ENCODE measurements around the gene SKI. TPM values are rescaled to one million over a fixed set of nuclear protein-coding genes. Genes with fewer than 3 reads are reported as not detected.

SKI gene
- polyA plus RNA-seq, 6 donors from 2014 or later, result 0.26 to 1.3 (median 0.52) TPM; not detected in 1

DNA sequence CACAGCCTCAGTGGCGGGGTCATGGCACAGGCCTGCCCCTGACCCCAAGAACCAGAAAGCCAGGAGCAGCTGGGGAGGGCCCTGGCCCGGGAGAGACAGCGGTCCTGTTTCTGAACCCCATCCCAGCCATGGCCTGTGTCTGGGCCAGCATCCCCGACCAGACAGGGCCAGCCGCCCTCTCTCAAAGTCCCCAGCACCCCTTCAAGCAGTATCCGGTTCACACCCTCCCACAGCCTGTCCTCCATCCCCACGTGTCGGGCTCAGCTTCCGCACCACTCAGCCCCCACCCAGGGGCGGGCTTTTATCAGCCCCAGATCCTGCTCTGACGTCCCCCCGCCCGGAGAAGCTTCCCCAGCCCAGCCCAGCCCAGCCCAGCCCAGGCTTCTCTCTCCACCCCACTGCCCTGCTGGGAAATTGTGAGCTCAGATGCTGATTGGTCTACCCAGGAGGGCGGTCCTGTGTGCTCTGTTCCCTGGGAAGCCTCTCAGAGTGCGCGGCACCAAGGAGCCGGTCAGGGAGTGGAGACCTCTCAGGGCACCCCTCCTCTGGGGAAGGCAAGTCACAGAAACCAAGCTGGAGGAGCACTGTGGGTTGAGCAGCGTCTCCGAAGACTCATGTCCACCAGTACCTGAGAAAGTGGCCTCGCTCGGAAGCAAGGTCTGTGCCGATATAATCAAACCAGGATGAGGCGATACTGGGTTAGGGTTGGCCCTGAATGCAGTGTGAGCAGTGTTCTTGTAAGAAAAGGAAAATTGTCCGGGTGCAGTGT is 28.9 kb upstream of the SKI start:
- peak; percentile 70 for DNase-seq
- peak; percentile 52 to 54 for ATAC-seq (ENCODE audit: low read depth in 2 of 2)
- Mint-ChIP-seq H3K9me3 (no peaks in the 10 kb centered on the region), H3K4me1 (peaks cover 19 to 53% (median 40%) of the 10 kb centered on the region in 3 donors), H3K4me3 (peak overlapping the region; percentile 70 to 91 (median 84)), H3K36me3 (no peaks in the 10 kb centered on the region), H3K27ac (peak overlapping the region; percentile 16 to 89 (median 82)), H3K27me3 (no peaks in the 10 kb centered on the region)

DNA sequence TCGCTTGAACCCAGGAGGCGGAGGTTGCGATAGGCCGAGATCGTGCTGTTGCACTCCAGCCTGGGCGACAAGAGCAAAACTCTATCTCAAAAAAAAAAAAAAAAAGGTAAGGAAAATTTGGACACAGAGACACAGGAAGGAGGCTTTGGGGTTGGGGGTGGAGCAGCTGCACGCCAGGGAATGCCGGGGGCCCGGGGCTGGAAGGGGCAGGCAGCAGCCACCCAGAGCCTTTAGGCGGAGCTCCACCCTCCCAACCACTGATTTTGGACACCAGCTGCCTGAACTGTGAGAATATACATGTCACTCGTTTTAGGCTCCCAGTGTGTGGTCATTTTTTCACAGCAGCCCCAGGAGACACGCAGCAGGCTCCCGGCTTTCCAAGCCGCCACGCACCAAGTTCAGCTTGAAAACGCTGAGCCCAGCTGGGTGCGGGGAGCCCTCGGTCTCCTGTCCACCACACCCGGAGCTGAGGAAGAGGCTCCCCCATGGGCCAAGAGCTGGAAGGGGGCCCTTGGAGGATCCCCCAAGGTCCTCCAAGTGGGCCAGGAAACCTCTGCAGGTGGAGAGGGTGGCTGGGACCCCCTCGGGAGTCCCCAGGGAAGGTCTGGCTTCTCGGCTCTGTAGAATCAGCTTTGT is 27.7 kb upstream of the SKI start:
- DNase-seq (no peak), ATAC-seq (ENCODE audit: low read depth in 2 of 2) (no peak)
- H3K36me3 Mint-ChIP-seq, result no peaks in the 10 kb centered on the region
- H3K27me3 Mint-ChIP-seq, result no peaks in the 10 kb centered on the region
- peak overlapping the region in 2 of 6 donors; percentile 78 to 85 for H3K27ac Mint-ChIP-seq
- no peaks in the 10 kb centered on the region for H3K9me3 Mint-ChIP-seq
- peak overlapping the region in 4 of 8 donors; percentile 6 to 83 (median 71) for H3K4me3 Mint-ChIP-seq
- peaks cover 19 to 52% (median 40%) of the 10 kb centered on the region in 3 donors for H3K4me1 Mint-ChIP-seq

DNA sequence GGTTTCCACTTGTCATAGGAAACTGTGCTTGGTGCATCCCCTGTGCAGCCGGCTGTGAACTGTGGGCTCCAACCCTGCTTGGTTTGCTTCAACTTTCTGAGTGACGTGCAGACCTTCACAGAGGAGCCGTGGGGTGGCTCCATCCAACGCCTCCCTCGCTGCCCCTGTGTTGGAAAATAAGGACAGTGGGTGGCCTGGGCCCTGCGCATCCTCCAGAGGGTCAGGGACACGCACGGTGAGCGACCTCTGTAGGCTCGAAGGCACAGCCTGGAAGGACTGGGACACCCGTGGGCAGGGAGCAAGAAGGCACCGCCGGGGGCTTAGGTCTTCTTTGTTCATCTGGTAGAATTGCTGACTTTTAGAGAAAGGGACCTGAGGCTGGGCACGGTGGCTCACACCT is 27.1 kb upstream of the SKI start:
- H3K9me3 Mint-ChIP-seq, result no peaks in the 10 kb centered on the region
- no peak for DNase-seq
- no peaks in the 10 kb centered on the region for H3K27me3 Mint-ChIP-seq
- no peaks in the 10 kb centered on the region for H3K36me3 Mint-ChIP-seq
- H3K4me1 Mint-ChIP-seq, result peaks cover 19 to 55% (median 40%) of the 10 kb centered on the region in 3 donors
- ATAC-seq (ENCODE audit: low read depth in 2 of 2), result no peak
- H3K27ac Mint-ChIP-seq, result peak overlapping the region in 5 of 6 donors; percentile 13 to 83 (median 64)
- peak overlapping the region in 3 of 8 donors; percentile 6 to 21 (median 18) for H3K4me3 Mint-ChIP-seq

DNA sequence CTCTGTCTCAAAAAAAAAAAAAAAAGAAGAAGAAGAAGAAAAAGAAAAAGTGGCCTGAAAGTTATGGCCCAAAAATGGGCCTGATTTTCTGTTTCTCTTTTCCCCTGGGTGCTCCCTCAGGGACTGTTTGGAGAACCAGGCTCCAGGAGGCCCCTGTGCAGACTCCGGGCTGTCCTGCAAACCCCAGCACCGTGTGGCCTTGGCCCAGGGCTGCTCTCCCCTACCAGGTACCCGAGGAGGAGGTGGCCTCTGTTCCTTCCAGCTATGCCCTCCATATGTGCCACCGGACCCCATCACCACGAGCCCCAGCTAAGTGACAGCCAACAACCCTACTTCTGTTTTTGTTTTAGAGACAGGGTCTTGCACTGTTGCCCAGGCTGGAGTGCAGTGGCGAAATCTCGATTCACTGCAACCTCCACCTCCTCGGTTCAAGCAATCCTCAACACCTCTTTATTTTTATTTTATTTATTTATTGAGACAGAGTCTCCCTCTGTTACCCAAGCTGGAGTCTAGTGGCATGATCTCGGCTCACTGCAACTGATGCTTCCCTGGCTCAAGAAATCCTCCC is 26.0 kb upstream of the SKI start:
- H3K4me3 Mint-ChIP-seq, result peak overlapping the region in 6 of 8 donors; percentile 18 to 62 (median 36)
- H3K36me3 Mint-ChIP-seq, result no peaks in the 10 kb centered on the region
- no peak for ATAC-seq (ENCODE audit: low read depth in 2 of 2)
- H3K9me3 Mint-ChIP-seq, result no peaks in the 10 kb centered on the region
- H3K4me1 Mint-ChIP-seq, result peaks cover 19 to 59% (median 40%) of the 10 kb centered on the region in 3 donors
- H3K27ac Mint-ChIP-seq, result peak overlapping the region in 3 of 6 donors; percentile 64 to 88 (median 82)
- no peaks in the 10 kb centered on the region for H3K27me3 Mint-ChIP-seq
- DNase-seq, result no peak

DNA sequence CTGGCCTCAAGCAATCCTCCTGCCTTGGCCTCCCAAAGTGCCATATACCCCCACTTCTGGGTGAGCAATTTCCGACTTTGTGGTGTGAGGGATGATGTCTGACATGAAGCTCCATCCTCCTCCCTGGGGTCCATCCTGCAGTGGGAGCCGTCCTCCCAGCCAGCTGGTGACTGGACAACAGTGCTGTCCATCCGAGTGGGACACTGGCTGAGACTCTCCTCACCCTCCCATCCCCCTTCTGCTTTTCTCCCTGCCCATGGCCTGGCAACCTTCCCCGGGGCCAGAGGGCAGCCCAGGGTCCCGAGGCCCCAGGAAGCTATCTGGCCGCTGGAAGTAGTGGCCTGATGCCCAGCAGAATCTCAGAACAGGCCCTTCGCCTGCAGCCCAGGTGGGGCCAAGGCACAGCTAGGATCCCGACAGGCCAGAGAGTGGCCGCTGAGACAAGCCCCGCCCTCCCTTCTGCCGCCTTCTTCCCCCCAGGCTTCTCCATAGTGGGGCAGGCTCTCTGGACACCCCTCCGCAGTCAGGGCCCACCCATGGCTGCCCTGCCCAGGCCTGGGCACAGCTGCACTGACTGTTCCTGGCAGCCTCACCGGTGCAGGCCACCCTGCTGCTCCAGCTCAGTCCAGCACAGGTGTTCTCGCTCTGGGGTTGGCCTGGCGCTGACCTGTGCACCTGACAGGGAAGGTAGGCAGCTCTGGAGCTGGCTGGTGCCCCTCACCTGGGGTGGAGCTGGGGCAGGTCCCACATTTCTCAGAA is 25.1 kb upstream of the SKI start:
- no peak for DNase-seq
- H3K4me1 Mint-ChIP-seq, result peaks cover 19 to 58% (median 40%) of the 10 kb centered on the region in 3 donors
- peak overlapping the region in 3 of 6 donors; percentile 11 to 67 (median 49) for H3K27ac Mint-ChIP-seq
- H3K36me3 Mint-ChIP-seq, result no peaks in the 10 kb centered on the region
- ATAC-seq (ENCODE audit: low read depth in 2 of 2), result no peak
- no peaks in the 10 kb centered on the region for H3K9me3 Mint-ChIP-seq
- no peaks in the 10 kb centered on the region for H3K27me3 Mint-ChIP-seq
- H3K4me3 Mint-ChIP-seq, result peak overlapping the region in 3 of 8 donors; percentile 12 to 40 (median 35)

DNA sequence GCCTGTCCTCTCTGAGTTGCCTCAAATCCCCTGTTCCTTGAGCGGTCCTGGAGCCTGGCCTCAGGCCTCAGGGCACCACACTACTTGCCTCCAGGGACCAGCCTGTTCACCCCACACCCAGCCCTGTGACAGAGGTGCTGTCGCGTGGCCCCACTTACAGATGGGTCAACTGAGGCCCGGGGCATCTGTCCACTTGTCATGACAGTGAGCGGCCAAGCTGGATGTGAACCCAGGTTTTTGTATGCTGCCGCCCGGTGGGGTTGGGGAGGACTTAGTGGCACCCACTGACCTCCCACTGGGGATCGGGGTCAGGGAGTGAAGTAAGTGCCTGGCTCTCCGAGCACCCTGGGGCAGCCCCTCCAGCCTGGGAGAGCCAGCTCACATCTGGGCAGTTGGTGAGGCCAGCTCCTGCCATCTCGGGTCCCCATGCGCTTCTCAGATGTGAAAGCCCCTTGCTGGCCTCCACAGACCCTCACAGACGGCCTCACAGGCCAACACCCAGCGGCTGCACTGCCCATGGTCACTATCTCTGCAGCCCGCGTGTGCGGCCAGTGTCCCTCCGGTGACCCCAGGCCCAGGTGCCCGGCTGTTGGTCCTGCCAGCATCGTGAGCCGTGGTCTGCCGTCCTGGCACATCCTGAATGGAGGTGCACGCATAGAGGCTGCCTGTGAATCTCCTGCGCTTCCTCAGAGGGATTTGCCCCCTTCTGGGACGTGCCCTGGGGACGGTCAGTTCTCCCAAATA is 24.3 kb upstream of the SKI start:
- Mint-ChIP-seq H3K9me3 (no peaks in the 10 kb centered on the region), H3K36me3 (no peaks in the 10 kb centered on the region), H3K27me3 (no peaks in the 10 kb centered on the region), H3K4me3 (peak overlapping the region in 3 of 8 donors; percentile 12 to 75 (median 67)), H3K27ac (peak overlapping the region in 5 of 6 donors; percentile 42 to 89 (median 67)), H3K4me1 (peaks cover 19 to 50% (median 35%) of the 10 kb centered on the region in 3 donors)
- no peak for ATAC-seq (ENCODE audit: low read depth in 2 of 2)
- no peak for DNase-seq

DNA sequence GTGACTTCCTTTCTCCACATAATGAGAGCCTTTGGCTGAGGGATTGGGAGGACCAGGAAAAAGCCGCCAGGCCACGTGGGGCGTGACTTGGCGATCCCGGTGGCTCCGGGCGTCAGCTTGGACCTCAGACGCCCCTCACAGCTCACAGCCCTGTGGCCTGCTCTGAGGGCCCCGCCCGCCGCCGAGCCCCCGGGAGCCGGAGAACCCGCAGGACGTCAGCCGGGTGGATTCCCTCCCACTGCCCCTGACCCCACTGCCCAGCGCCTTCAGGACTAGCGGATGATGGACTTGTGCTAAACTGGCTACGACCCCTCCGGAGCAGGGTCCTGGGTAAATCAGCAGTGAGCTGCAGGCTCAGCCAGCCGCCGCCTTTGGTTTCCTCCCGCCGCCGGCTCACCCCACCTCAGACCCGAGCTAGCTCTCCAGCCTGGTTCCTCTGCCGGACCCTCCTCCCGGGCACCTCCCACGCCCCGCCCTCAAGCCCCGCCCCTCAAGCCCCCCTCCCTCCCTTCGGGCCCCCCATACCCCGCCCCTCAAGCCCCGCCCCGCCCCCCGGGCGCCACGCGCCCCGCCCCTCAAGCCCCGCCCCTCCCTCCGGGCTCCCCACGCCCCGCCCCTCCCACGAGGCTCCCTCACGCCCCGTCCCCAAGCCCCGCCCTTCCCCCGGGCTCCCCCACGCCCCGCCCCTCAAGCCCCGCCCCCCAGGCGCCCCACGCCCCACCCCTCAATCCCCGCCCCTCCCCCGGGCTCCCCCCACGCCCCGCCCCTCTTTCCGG is 23.5 kb upstream of the SKI start:
- Mint-ChIP-seq H3K9me3 (no peaks in the 10 kb centered on the region), H3K4me3 (peak overlapping the region; percentile 38 to 89 (median 66)), H3K27me3 (no peaks in the 10 kb centered on the region), H3K27ac (peak overlapping the region in 3 of 6 donors; percentile 54 to 93 (median 84)), H3K4me1 (peaks cover 15 to 43% (median 27%) of the 10 kb centered on the region in 3 donors), H3K36me3 (no peaks in the 10 kb centered on the region)
- DNase-seq (no peak), ATAC-seq (ENCODE audit: low read depth in 2 of 2) (peak; percentile 30 to 56)

DNA sequence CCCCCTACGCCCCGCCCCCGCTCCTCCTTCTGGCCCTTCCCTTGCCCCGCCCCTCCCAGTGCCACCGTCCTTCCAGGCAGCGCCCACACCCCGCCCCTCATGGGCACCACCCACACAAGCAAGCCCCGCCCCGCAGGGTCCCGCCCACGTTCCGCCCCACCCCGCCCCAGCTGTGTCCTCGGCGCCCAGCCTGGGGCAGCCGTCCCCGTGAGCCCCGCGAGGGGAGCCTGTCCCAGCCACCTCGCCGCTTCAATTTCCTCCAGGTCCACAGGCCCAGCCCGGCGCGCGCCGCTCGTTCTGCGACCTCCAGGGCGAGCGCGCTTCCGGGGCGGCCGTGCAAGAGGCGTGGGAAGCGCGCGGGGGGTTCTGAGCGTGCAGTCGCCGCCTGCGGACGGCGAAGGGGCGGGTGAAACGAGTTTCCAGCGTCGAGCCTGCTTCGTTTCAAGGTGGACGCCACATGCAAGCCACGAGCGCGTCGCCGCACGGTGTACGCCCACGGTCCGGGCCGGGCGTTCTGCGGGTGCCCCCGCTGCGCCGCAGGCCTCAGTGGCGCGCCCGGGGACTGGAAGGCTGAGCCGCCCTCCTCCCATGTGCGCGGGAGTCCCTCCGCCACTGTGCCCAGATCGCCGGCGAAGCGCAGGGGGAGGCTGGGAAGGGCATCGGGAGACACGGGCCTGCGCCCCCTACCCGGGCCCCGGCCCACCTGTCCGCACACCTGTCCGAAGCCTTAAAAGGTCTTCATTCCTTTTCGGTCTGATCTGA is 22.7 kb upstream of the SKI start:
- H3K27ac Mint-ChIP-seq, result peak overlapping the region in 3 of 6 donors; percentile 59 to 89 (median 86)
- peak; percentile 83 to 86 for ATAC-seq (ENCODE audit: low read depth in 2 of 2)
- H3K27me3 Mint-ChIP-seq, result no peaks in the 10 kb centered on the region
- H3K4me1 Mint-ChIP-seq, result peaks cover 15 to 35% (median 22%) of the 10 kb centered on the region in 3 donors
- H3K4me3 Mint-ChIP-seq, result peak overlapping the region; percentile 38 to 85 (median 68)
- peaks cover 0 to 1% (median 0%) of the 10 kb centered on the region in 7 donors for H3K9me3 Mint-ChIP-seq
- no peaks in the 10 kb centered on the region for H3K36me3 Mint-ChIP-seq
- DNase-seq, result peak; percentile 92

DNA sequence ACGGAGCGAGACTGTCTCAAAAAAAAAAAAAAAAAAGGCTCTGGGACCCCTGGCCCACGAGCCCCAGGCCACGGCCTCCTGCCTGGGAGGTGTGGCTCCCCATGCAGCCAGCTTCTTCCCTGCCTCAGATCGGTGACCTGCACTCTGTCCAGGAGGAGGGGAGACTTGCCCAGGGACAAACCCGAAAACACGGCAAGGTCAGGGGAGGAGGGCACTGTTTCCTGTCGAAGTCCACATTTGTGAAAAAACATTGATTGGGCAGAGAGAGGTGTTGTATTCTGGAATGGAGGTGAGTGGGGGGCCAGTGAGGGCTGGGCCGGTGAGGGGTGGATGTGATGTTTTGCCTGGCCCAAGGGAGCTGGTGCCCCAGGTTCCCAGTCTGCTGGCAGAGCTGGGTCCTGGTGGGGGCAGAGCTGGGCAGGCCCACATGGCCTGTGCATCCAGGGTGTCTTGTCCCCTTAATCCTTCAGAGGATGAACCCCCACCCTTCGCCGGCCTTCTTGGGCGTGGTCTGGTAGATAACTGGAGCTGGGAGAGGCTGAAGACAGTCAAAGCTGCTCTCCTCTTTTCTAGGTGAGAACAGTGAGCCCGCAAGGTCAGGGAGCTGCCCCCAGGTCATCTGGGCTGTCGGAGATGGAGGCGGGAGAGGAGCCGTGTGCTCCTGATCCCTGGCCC is 21.2 kb upstream of the SKI start:
- no peaks in the 10 kb centered on the region for H3K36me3 Mint-ChIP-seq
- peak overlapping the region in 3 of 8 donors; percentile 12 to 70 (median 26) for H3K4me3 Mint-ChIP-seq
- peaks cover 0 to 1% (median 0%) of the 10 kb centered on the region in 7 donors for H3K9me3 Mint-ChIP-seq
- DNase-seq, result no peak
- no peak for ATAC-seq (ENCODE audit: low read depth in 2 of 2)
- peak overlapping the region in 1 of 6 donors; percentile 29 for H3K27ac Mint-ChIP-seq
- no peaks in the 10 kb centered on the region for H3K27me3 Mint-ChIP-seq
- H3K4me1 Mint-ChIP-seq, result peaks cover 10 to 20% (median 15%) of the 10 kb centered on the region in 3 donors

DNA sequence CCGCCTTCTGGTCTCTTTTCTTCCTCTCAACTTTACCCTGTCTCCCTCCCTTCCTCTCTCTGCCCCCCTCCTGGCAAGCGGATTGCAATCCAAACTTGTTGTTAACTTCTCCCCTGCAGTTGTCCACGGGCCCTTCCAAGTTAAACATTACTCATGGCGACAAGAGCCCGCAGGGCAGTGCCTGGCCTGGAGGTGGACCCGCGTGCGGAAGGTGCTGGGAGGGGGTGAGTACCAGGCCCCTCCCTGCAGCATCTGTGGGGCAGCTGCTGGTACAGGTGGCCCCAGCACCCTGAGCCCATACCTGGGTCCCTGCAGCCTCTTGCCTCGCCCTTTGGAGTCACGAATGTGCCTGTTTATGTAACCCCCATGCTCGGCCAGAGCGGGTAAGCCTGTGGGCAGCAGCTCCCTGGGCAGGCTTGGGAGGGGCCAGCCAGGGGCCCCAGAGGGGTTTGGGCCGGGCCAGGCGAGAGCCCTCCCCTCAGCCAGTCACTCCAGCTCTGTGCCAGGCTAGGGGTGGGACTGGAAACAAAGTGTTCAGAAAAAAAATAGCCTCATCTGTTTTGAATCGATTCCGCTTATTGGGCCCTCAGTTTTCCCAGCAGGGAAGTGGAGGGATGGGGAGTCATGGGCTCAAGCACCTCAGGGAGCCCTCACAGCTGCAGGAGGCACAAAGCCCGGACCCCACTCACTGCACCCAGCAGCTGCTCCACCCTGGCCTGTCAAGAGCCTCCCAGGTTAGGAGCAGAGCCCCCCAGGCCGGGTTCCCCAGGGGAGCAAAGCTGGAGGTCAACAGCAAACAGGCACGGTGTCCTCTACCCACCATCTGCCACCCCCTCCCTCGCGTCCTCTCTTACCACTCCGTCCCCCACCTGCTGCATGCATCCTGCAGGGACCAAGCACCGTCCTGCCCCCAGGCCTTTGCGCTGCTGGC is 19.5 kb upstream of the SKI start:
- H3K36me3 Mint-ChIP-seq, result no peaks in the 10 kb centered on the region
- no peak for ATAC-seq (ENCODE audit: low read depth in 2 of 2)
- no peaks in the 10 kb centered on the region for H3K27me3 Mint-ChIP-seq
- peaks cover 0 to 14% (median 3%) of the 10 kb centered on the region in 3 donors for H3K4me1 Mint-ChIP-seq
- peaks cover 0 to 1% (median 0%) of the 10 kb centered on the region in 7 donors for H3K9me3 Mint-ChIP-seq
- peak overlapping the region in 1 of 6 donors; percentile 57 for H3K27ac Mint-ChIP-seq
- H3K4me3 Mint-ChIP-seq, result peak overlapping the region in 1 of 8 donors; percentile 37
- DNase-seq, result no peak
